Gastrocnemius medialis (tissue), 4 donors: ENCODE measurements around the gene CD164. TPM values are rescaled to one million over a fixed set of nuclear protein-coding genes. Genes with fewer than 3 reads are reported as not detected.

Experiments
- ATAC-seq, 2 donors: fragments of 150-250 bp; one replicate each; pipeline ENCODE4 v1.9.1; 2016
- DNase-seq, 2 donors: peaks; one replicate each; pipeline ENCODE4 v3.0.0-alpha.2; 2019
- H3K27ac ChIP-seq, 4 donors: fragments of 200-600 bp; sonication (generic); 1 replicate in 1 of 4; 2 replicates in 3 of 4; pipeline ENCODE4 v1.5.1; 2016 to 2018; ENCODE audit warnings: mild to moderate bottlenecking in 2 of 4, moderate library complexity in 1 of 4
- H3K27me3 ChIP-seq, 3 donors: fragments of 200-600 bp; sonication (generic) in 2 of 3; 1 replicate in 1 of 3; 2 replicates in 2 of 3; pipeline versions ENCODE4 v1.5.1 to v1.6.0; 2016 to 2019; ENCODE audit warnings: mild to moderate bottlenecking in 1 of 3, moderate library complexity in 1 of 3
- H3K36me3 ChIP-seq, 2 donors: fragments of 200-600 bp; sonication (generic) in 1 of 2; one replicate each; pipeline ENCODE4 v1.5.1; 2017 to 2018
- H3K4me1 ChIP-seq, 2 donors: fragments of 200-600 bp; sonication (generic) in 1 of 2; one replicate each; pipeline ENCODE4 v1.5.1; 2016 to 2017; ENCODE audit warnings: mild to moderate bottlenecking in 2 of 2
- H3K4me3 ChIP-seq, 4 donors: fragments of 200-600 bp; sonication (generic) in 3 of 4; 1 replicate in 1 of 4; 2 replicates in 3 of 4; pipeline ENCODE4 v1.5.1; 2016 to 2019; ENCODE audit warnings: mild to moderate bottlenecking in 2 of 4
- H3K9me3 ChIP-seq, 3 donors: fragments of 200-600 bp; sonication (generic) in 2 of 3; 1 replicate in 1 of 3; 2 replicates in 2 of 3; pipeline ENCODE4 v1.5.1; 2016 to 2019
- CTCF ChIP-seq, 5 experiments: fragments of 450-650 bp in 3 of 5; fragments of 200-600 bp in 2 of 5; sonication (generic) in 2 of 5; IDR thresholded peaks in 4 of 5; conservative IDR thresholded peaks in 1 of 5; 1 replicate in 4 of 5; 2 replicates in 1 of 5; pipeline ENCODE4 v1.5.1; 2016 to 2019; ENCODE audit warnings: antibody characterized with exemption in 5 of 5, mild to moderate bottlenecking in 3 of 5, moderate library complexity in 3 of 5
- POLR2A ChIP-seq, 2 donors: fragments of 450-650 bp; IDR thresholded peaks; one replicate each; pipeline ENCODE4 v1.6.1; 2017; ENCODE audit warnings: antibody characterized with exemption in 2 of 2, mild to moderate bottlenecking in 2 of 2, moderate library complexity in 2 of 2
- in situ Hi-C, 4 donors: fragments of 200-750 bp; cut with MboI; loops; one replicate each; pipeline versions ENCODE4 v1.15.0 to v1.8.0; 2017; ENCODE audit warnings: low sequenced_read_pairs in 4 of 4
- intact Hi-C: fragments of 100-400 bp; cut with DNase I; formaldehyde crosslinking; loops from one replicate; pipeline ENCODE4 v1.15.1; 2023; ENCODE audit warnings: low total_unique reads
- total RNA-seq, 4 donors: library from RNA; depleted of rRNA; stranded (reverse); fragments of >200 nt; gene quantifications; one replicate each; pipeline versions ENCODE4 v1.1.0 to v1.2.3, GENCODE V29; 2016

Gene CD164
- total RNA-seq, 4 donors from 2014 or later = 50.1 to 134 (median 117) TPM

GRCh38 chr6:109389650-109390274 lies 7.5 kb upstream of the CD164 start:
- peak in 1 of 2 donors; percentile 16 for ATAC-seq
- Histone ChIP-seq H3K9me3 (no peaks in the 10 kb centered on the region), H3K27ac (peak overlapping the region in 1 of 4 donors; percentile 68), H3K4me1 (peaks cover 9 to 15% of the 10 kb centered on the region in 2 donors), H3K27me3 (no peaks in the 10 kb centered on the region), H3K36me3 (no peaks in the 10 kb centered on the region), H3K4me3 (no peak overlapping the region)
- no peak for DNase-seq
- intact Hi-C loops (loop anchor here (10.0 kb wide), 2 partner anchors 305 to 445 kb away; partner anchors contain the start of genes AK9 and FIG4), in situ Hi-C loops (loop anchor here (5.0 to 10.0 kb wide), 6 partner anchors 85 to 295 kb away; partner anchors contain the start of genes CEP57L1 (in 2 of the 4) and SESN1 (in 2 of the 4))
- TF ChIP-seq POLR2A (IDR thresholded peaks at IDR 0.05) = no peak

- TF ChIP-seq POLR2A (IDR thresholded peaks at IDR 0.05) = no peak
- TF ChIP-seq CTCF (IDR thresholded peaks at IDR 0.05 in 4 of 5, conservative IDR thresholded peaks at IDR 0.05 in 1 of 5) = no peak
- intact Hi-C loops = loop anchor here (10.0 kb wide), 2 partner anchors 307 to 443 kb away; partner anchors contain the start of genes AK9 and FIG4
- Histone ChIP-seq H3K27me3 (no peaks in the 10 kb centered on the region), H3K27ac (no peak overlapping the region), H3K36me3 (no peaks in the 10 kb centered on the region), H3K4me3 (no peak overlapping the region), H3K4me1 (peaks cover 24 to 29% of the 10 kb centered on the region in 2 donors), H3K9me3 (no peaks in the 10 kb centered on the region)
- in situ Hi-C loops = loop anchor here (5.0 to 10.0 kb wide), 6 partner anchors 83 to 293 kb away; partner anchors contain the start of genes CEP57L1 (in 2 of the 4) and SESN1 (in 2 of the 4)
- ATAC-seq = no peak
- DNase-seq = no peak
These were observed 6.0 kb upstream of the CD164 start for GRCh38 chr6:109388265-109388664.

GRCh38 chr6:109383438-109383940 lies 1.2 kb upstream of the CD164 start:
- no peaks in the 10 kb centered on the region for H3K9me3 ChIP-seq
- TF ChIP-seq CTCF (IDR thresholded peaks at IDR 0.05 in 4 of 5, conservative IDR thresholded peaks at IDR 0.05 in 1 of 5) (peak in 1 of 5 experiments; percentile 0), POLR2A (IDR thresholded peaks at IDR 0.05) (no peak)
- peak overlapping the region; percentile 87 to 100 (median 98) for H3K4me3 ChIP-seq
- peaks cover 36 to 39% of the 10 kb centered on the region in 2 donors for H3K4me1 ChIP-seq
- in situ Hi-C loops (loop anchor here (5.0 to 10.0 kb wide), 5 partner anchors 79 to 289 kb away; partner anchors contain the start of genes CEP57L1 (in 3 of the 4) and SESN1 (in 2 of the 4)), intact Hi-C loops (loop anchor here (1.0 to 10.0 kb wide), 13 partner anchors 57 to 1434 kb away; partner anchors contain the start of genes AK9, CDK19, FIG4 and MICAL1)
- ATAC-seq (no peak), DNase-seq (no peak)
- no peaks in the 10 kb centered on the region for H3K27me3 ChIP-seq
- H3K36me3 ChIP-seq = no peaks in the 10 kb centered on the region
- H3K27ac ChIP-seq = peak overlapping the region; percentile 96 to 100 (median 99)

GRCh38 chr6:109382576-109383437 lies 540 bp upstream of the CD164 start:
- H3K27me3 ChIP-seq = no peaks in the 10 kb centered on the region
- H3K9me3 ChIP-seq = no peaks in the 10 kb centered on the region
- ATAC-seq (peak; percentile 82 to 84), DNase-seq (peak; percentile 90 to 91)
- H3K36me3 ChIP-seq = peaks cover 0 to 2% of the 10 kb centered on the region in 2 donors
- peaks cover 42 to 43% of the 10 kb centered on the region in 2 donors for H3K4me1 ChIP-seq
- TF ChIP-seq POLR2A (IDR thresholded peaks at IDR 0.05) (peak; percentile 50 to 75), CTCF (IDR thresholded peaks at IDR 0.05 in 4 of 5, conservative IDR thresholded peaks at IDR 0.05 in 1 of 5) (peak; percentile 51 to 64 (median 55))
- peak overlapping the region; percentile 96 to 100 (median 99) for H3K27ac ChIP-seq
- in situ Hi-C loops = loop anchor here (5.0 to 10.0 kb wide), 5 partner anchors 78 to 288 kb away; partner anchors contain the start of genes CEP57L1 (in 3 of the 4) and SESN1 (in 2 of the 4)
- intact Hi-C loops = loop anchor here (1.0 to 10.0 kb wide), 14 partner anchors 57 to 1434 kb away; partner anchors contain the start of genes AK9, CDK19, FIG4 and MICAL1
- H3K4me3 ChIP-seq = peak overlapping the region; percentile 87 to 100 (median 98)
